Gastrocnemius medialis (tissue), 4 donors: Measurements from ENCODE around the gene HPS5. TPM values are rescaled to one million over a fixed set of nuclear protein-coding genes. Genes with fewer than 3 reads are reported as not detected.
A peak's percentile ranks its signal among the peaks of the same experiment; 100 is the strongest.
"Not testable (repeated sequence)": the region's sequence is repeated elsewhere in the genome, so short reads cannot be mapped to it uniquely, and the experiment has no call there.

Experiments
- ATAC-seq, 2 donors: fragments of 150-250 bp; one replicate each; pipeline ENCODE4 v1.9.1; 2016
- DNase-seq, 2 donors: peaks; one replicate each; pipeline ENCODE4 v3.0.0-alpha.2; 2019
- H3K27ac ChIP-seq, 4 donors: fragments of 200-600 bp; sonication (generic); 1 replicate in 1 of 4; 2 replicates in 3 of 4; pipeline ENCODE4 v1.5.1; 2016 to 2018; ENCODE audit warnings: mild to moderate bottlenecking in 2 of 4, moderate library complexity in 1 of 4
- H3K27me3 ChIP-seq, 3 donors: fragments of 200-600 bp; sonication (generic) in 2 of 3; 1 replicate in 1 of 3; 2 replicates in 2 of 3; pipeline versions ENCODE4 v1.5.1 to v1.6.0; 2016 to 2019; ENCODE audit warnings: mild to moderate bottlenecking in 1 of 3, moderate library complexity in 1 of 3
- H3K36me3 ChIP-seq, 2 donors: fragments of 200-600 bp; sonication (generic) in 1 of 2; one replicate each; pipeline ENCODE4 v1.5.1; 2017 to 2018
- H3K4me1 ChIP-seq, 2 donors: fragments of 200-600 bp; sonication (generic) in 1 of 2; one replicate each; pipeline ENCODE4 v1.5.1; 2016 to 2017; ENCODE audit warnings: mild to moderate bottlenecking in 2 of 2
- H3K4me3 ChIP-seq, 4 donors: fragments of 200-600 bp; sonication (generic) in 3 of 4; 1 replicate in 1 of 4; 2 replicates in 3 of 4; pipeline ENCODE4 v1.5.1; 2016 to 2019; ENCODE audit warnings: mild to moderate bottlenecking in 2 of 4
- H3K9me3 ChIP-seq, 3 donors: fragments of 200-600 bp; sonication (generic) in 2 of 3; 1 replicate in 1 of 3; 2 replicates in 2 of 3; pipeline ENCODE4 v1.5.1; 2016 to 2019
- POLR2A ChIP-seq, 2 donors: fragments of 450-650 bp; IDR thresholded peaks; one replicate each; pipeline ENCODE4 v1.6.1; 2017; ENCODE audit warnings: antibody characterized with exemption in 2 of 2, mild to moderate bottlenecking in 2 of 2, moderate library complexity in 2 of 2
- in situ Hi-C, 4 donors: fragments of 200-750 bp; cut with MboI; loops; one replicate each; pipeline versions ENCODE4 v1.15.0 to v1.8.0; 2017; ENCODE audit warnings: low sequenced_read_pairs in 4 of 4
- intact Hi-C: fragments of 100-400 bp; cut with DNase I; formaldehyde crosslinking; loops from one replicate; pipeline ENCODE4 v1.15.1; 2023; ENCODE audit warnings: low total_unique reads
- total RNA-seq, 4 donors: library from RNA; depleted of rRNA; stranded (reverse); fragments of >200 nt; gene quantifications; one replicate each; pipeline versions ENCODE4 v1.1.0 to v1.2.3, GENCODE V29; 2016
- TF ChIP-seq, protein P1 (sequence below), 5 experiments: fragments of 450-650 bp in 3 of 5; fragments of 200-600 bp in 2 of 5; sonication (generic) in 2 of 5; IDR thresholded peaks in 4 of 5; conservative IDR thresholded peaks in 1 of 5; 1 replicate in 4 of 5; 2 replicates in 1 of 5; pipeline ENCODE4 v1.5.1; 2016 to 2019; ENCODE audit warnings: antibody characterized with exemption in 5 of 5, mild to moderate bottlenecking in 3 of 5, moderate library complexity in 3 of 5

Gene HPS5
- total RNA-seq, 4 donors from 2014 or later: 5.3 to 13.1 (median 9.7) TPM

- intact Hi-C loops (no loop called here), in situ Hi-C loops (no loop called here)
- H3K27ac ChIP-seq: no peak overlapping the region
- H3K9me3 ChIP-seq: no peaks in the 10 kb centered on the region
- no peak overlapping the region for H3K4me3 ChIP-seq
- peaks cover 0 to 40% of the 10 kb centered on the region in 2 donors for H3K36me3 ChIP-seq
- H3K4me1 ChIP-seq: no peaks in the 10 kb centered on the region
- no peak for TF ChIP-seq POLR2A (IDR thresholded peaks at IDR 0.05)
- TF ChIP-seq, protein P1, sequence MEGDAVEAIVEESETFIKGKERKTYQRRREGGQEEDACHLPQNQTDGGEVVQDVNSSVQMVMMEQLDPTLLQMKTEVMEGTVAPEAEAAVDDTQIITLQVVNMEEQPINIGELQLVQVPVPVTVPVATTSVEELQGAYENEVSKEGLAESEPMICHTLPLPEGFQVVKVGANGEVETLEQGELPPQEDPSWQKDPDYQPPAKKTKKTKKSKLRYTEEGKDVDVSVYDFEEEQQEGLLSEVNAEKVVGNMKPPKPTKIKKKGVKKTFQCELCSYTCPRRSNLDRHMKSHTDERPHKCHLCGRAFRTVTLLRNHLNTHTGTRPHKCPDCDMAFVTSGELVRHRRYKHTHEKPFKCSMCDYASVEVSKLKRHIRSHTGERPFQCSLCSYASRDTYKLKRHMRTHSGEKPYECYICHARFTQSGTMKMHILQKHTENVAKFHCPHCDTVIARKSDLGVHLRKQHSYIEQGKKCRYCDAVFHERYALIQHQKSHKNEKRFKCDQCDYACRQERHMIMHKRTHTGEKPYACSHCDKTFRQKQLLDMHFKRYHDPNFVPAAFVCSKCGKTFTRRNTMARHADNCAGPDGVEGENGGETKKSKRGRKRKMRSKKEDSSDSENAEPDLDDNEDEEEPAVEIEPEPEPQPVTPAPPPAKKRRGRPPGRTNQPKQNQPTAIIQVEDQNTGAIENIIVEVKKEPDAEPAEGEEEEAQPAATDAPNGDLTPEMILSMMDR (IDR thresholded peaks at IDR 0.05 in 4 of 5, conservative IDR thresholded peaks at IDR 0.05 in 1 of 5): no peak
- H3K27me3 ChIP-seq: no peaks in the 10 kb centered on the region
- ATAC-seq (no peak), DNase-seq (peak in 1 of 2 donors; percentile 6)
Observed at GRCh38 chr11:18277565-18278271, 44.2 kb downstream of the HPS5 start.

DNA sequence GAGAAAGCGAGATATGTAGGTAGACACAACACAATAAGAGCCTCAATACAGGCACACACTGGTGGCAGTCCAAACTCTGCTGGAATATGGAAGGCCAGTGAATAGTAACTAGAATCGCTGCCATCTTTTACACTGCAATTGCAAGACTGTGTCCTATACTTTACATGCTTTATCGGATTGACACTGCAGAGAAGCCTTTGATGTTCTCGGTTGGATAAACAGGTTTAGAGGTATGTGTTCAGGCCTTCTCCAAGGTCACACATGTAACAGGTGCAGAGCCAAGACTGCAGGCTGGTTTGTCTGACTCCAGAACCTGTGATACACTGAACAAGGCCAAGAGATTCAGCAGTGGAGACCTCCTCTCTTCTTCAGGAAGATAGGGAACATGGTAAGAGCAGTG lies 50.7 kb downstream of the HPS5 start:
- no peak for DNase-seq
- ATAC-seq: no peak
- H3K9me3 ChIP-seq: no peaks in the 10 kb centered on the region
- H3K4me3 ChIP-seq: no peak overlapping the region
- H3K27ac ChIP-seq: no peak overlapping the region
- H3K4me1 ChIP-seq: no peaks in the 10 kb centered on the region
- in situ Hi-C loops (no loop called here), intact Hi-C loops (no loop called here)
- H3K27me3 ChIP-seq: no peaks in the 10 kb centered on the region
- no peaks in the 10 kb centered on the region for H3K36me3 ChIP-seq
- no peak for TF ChIP-seq POLR2A (IDR thresholded peaks at IDR 0.05)
- TF ChIP-seq, protein P1 (IDR thresholded peaks at IDR 0.05 in 4 of 5, conservative IDR thresholded peaks at IDR 0.05 in 1 of 5): no peak

DNA sequence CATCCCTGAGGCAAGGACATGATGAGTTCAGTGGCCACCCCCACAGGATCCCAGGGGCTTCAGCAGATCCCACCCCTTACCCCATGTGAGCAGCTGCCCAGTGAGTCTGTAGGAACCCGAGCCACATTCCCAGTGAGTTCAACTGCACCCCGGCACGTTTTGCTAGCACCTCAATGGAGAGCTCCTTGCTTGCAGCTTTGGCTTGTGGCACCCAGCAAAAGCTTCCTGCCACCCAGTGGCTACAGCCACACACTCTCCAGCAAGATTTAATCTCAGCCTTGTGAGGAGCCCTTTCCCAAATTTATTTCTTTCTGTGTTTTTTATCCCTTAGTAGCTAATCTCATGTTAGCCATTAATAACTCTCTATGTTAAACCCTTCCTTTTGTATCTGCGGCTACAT lies 51.8 kb downstream of the HPS5 start:
- H3K27me3 ChIP-seq: no peaks in the 10 kb centered on the region
- H3K36me3 ChIP-seq: no peaks in the 10 kb centered on the region
- in situ Hi-C loops (no loop called here), intact Hi-C loops (no loop called here)
- H3K27ac ChIP-seq: no peak overlapping the region
- H3K9me3 ChIP-seq: no peaks in the 10 kb centered on the region
- DNase-seq: no peak
- TF ChIP-seq POLR2A (IDR thresholded peaks at IDR 0.05): no peak
- TF ChIP-seq, protein P1 (IDR thresholded peaks at IDR 0.05 in 4 of 5, conservative IDR thresholded peaks at IDR 0.05 in 1 of 5): no peak
- no peak for ATAC-seq
- no peak overlapping the region for H3K4me3 ChIP-seq
- no peaks in the 10 kb centered on the region for H3K4me1 ChIP-seq

DNA sequence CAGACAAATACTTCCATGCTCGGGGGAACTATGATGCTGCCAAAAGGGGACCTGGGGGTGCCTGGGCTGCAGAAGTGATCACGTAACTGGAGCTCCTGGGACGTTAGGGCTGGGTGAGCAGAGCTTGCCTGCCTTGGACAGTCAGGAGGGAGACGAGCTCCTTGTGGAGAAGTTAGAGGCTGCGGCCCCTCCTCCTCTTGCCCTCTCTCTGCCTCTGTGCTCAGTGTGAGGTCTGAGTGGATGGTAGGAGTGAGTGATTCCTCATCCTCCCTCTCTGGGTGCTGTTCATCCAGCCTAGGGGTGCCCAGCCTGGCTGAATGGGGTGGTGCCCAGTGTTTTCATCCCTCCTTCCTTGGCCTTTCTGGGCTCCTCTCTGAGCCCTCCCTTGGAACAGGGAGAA lies 52.7 kb downstream of the HPS5 start:
- H3K4me3 ChIP-seq, intact Hi-C loops, H3K4me1 ChIP-seq, DNase-seq, H3K27me3 ChIP-seq, in situ Hi-C loops, H3K36me3 ChIP-seq, ATAC-seq, H3K9me3 ChIP-seq, H3K27ac ChIP-seq: not testable (repeated sequence)

- H3K9me3 ChIP-seq, H3K4me3 ChIP-seq, H3K4me1 ChIP-seq, H3K27ac ChIP-seq, DNase-seq, H3K36me3 ChIP-seq, in situ Hi-C loops, intact Hi-C loops, H3K27me3 ChIP-seq: not testable (repeated sequence)
- peak in 1 of 2 donors; percentile 47 for ATAC-seq
Observed at GRCh38 chr11:18267335-18268133, 54.4 kb downstream of the HPS5 start.
